IMR-90 (cell line): ENCODE results near the gene AATF. TPM values are rescaled to one million over a fixed set of nuclear protein-coding genes. Genes with fewer than 3 reads are reported as not detected.

Experiments used
- ATAC-seq: fragments of 200-7000 bp; cut with Tn5 transposase; 2 replicates; pipeline ENCODE4 v1.9.1; 2020; ENCODE audit warnings: low read depth, mild to moderate bottlenecking, moderate library complexity
- BruUV-seq: library from RNA; stranded (reverse); fragments of 400-500 nt; replicated peaks from 2 replicates; lab custom pipeline; 2021; lab: Mats Ljungman, UMichigan
- CTCF ChIA-PET: fragments of 300-600 bp; formaldehyde crosslinking; extraction: SDS; loops from one replicate; lab custom pipeline; 2021; ENCODE audit warnings: antibody characterized with exemption; lab: Yijun Ruan, JAX
- POLR2A ChIA-PET: fragments of 300-600 bp; sonication (Branson Sonifier 250); formaldehyde crosslinking; loops from one replicate; lab custom pipeline; 2022; ENCODE audit warnings: antibody characterized with exemption; ENCODE audit not compliant: unreplicated experiment; lab: Charles Lee
- DNase-seq: peaks from one replicate; pipeline ENCODE4 v3.0.0; 2013
- H2AFZ ChIP-seq: replicated peaks from 2 replicates; pipeline ENCODE3; 2013; ENCODE audit warnings: low read length, mild to moderate bottlenecking; ENCODE audit not compliant: poor library complexity
- H2AK5ac ChIP-seq: 2 replicates; pipeline ENCODE4 v1.6.1; 2013; ENCODE audit warnings: low read depth, low read length, inconsistent platforms
- H2AK9ac ChIP-seq: replicated peaks from 2 replicates; pipeline ENCODE3; 2013; ENCODE audit warnings: mild to moderate bottlenecking, low read depth, low read length, moderate library complexity; ENCODE audit not compliant: poor library complexity
- H2BK120ac ChIP-seq: 2 replicates; pipeline ENCODE4 v1.6.1; 2013; ENCODE audit warnings: low read depth, low read length, inconsistent platforms
- H2BK15ac ChIP-seq: 3 replicates; pipeline ENCODE4 v1.6.1; 2013; ENCODE audit warnings: low read depth, low read length, inconsistent platforms
- H2BK20ac ChIP-seq: 2 replicates; pipeline ENCODE4 v1.6.1; 2013; ENCODE audit warnings: low read depth, mild to moderate bottlenecking, inconsistent platforms, low read length, moderate library complexity
- H2BK5ac ChIP-seq: 2 replicates; pipeline ENCODE4 v1.6.1; 2013; ENCODE audit warnings: mild to moderate bottlenecking, low read depth, low read length, inconsistent platforms; ENCODE audit not compliant: poor library complexity, severe bottlenecking
- H3K14ac ChIP-seq: replicated peaks from 2 replicates; pipeline ENCODE4 v1.6.1; 2013; ENCODE audit warnings: low read depth, low read length, inconsistent platforms
- H3K18ac ChIP-seq: 2 replicates; pipeline ENCODE4 v1.6.1; 2013; ENCODE audit warnings: low read depth, low read length, control low read depth
- H3K23ac ChIP-seq: 2 replicates; pipeline ENCODE4 v1.6.1; 2013; ENCODE audit warnings: low read depth, low read length, inconsistent platforms
- H3K27ac ChIP-seq: 2 replicates; pipeline ENCODE4 v1.5.1; 2013; ENCODE audit warnings: mild to moderate bottlenecking, control low read depth, low read length; ENCODE audit not compliant: insufficient read depth
- H3K27me3 ChIP-seq: 2 replicates; pipeline ENCODE4 v1.6.1; 2013; ENCODE audit warnings: low read length; ENCODE audit not compliant: control insufficient read depth, insufficient read depth
- H3K36me3 ChIP-seq: 2 replicates; pipeline ENCODE4 v1.6.1; 2013; ENCODE audit warnings: low read length, mixed read lengths; ENCODE audit not compliant: control insufficient read depth, insufficient read depth
- H3K4ac ChIP-seq: 2 replicates; pipeline ENCODE4 v1.6.1; 2013; ENCODE audit warnings: low read depth, low read length, inconsistent platforms
- H3K4me1 ChIP-seq: 2 replicates; pipeline ENCODE4 v1.6.1; 2013; ENCODE audit warnings: low read length, mixed read lengths; ENCODE audit not compliant: control insufficient read depth, insufficient read depth
- H3K4me2 ChIP-seq: 2 replicates; pipeline ENCODE4 v1.6.1; 2013; ENCODE audit warnings: low read depth, mild to moderate bottlenecking, control low read depth, low read length, moderate library complexity
- H3K4me3 ChIP-seq: 2 replicates; pipeline ENCODE4 v1.5.1; 2013; ENCODE audit warnings: low read depth, mild to moderate bottlenecking, control low read depth, low read length, moderate library complexity; ENCODE audit not compliant: insufficient read depth
- H3K56ac ChIP-seq: 2 replicates; pipeline ENCODE4 v1.6.1; 2013; ENCODE audit warnings: low read length, inconsistent platforms; ENCODE audit not compliant: insufficient read depth; ENCODE audit errors: extremely low read depth
- H3K79me1 ChIP-seq, 2 experiments: 2 replicates each; pipeline ENCODE4 v1.6.1; 2013; ENCODE audit warnings: low read length in 2 of 2, inconsistent platforms in 1 of 2, low read depth in 1 of 2
- H3K9ac ChIP-seq: 2 replicates; pipeline ENCODE4 v1.6.1; 2013; ENCODE audit warnings: low read depth, low read length, control low read depth
- H3K9me1 ChIP-seq: 2 replicates; pipeline ENCODE4 v1.6.1; 2013; ENCODE audit warnings: low read length, inconsistent platforms; ENCODE audit not compliant: insufficient read depth
- H3K9me3 ChIP-seq: 2 replicates; pipeline ENCODE4 v1.6.1; 2013; ENCODE audit warnings: low read length; ENCODE audit not compliant: control insufficient read depth, insufficient read depth
- H4K20me1 ChIP-seq: 2 replicates; pipeline ENCODE4 v1.6.1; 2013; ENCODE audit warnings: low read length, inconsistent platforms; ENCODE audit not compliant: insufficient read depth
- H4K5ac ChIP-seq: 2 replicates; pipeline ENCODE4 v1.6.1; 2013; ENCODE audit warnings: mild to moderate bottlenecking, low read depth, low read length, control low read depth
- H4K8ac ChIP-seq, 2 experiments: 2 replicates each; pipeline ENCODE4 v1.6.1; 2013; ENCODE audit warnings: low read depth in 2 of 2, low read length in 2 of 2, control low read depth in 1 of 2, inconsistent platforms in 1 of 2
- H4K91ac ChIP-seq: 2 replicates; pipeline ENCODE4 v1.6.1; 2013; ENCODE audit warnings: low read depth, low read length, inconsistent platforms; ENCODE audit not compliant: insufficient read depth
- BHLHE40 ChIP-seq: fragments of 150-350 bp; IDR thresholded peaks from 2 replicates; pipeline ENCODE4 v1.6.1; 2016; ENCODE audit warnings: mild to moderate bottlenecking, low read depth, low read length
- CEBPB ChIP-seq: IDR thresholded peaks from 2 replicates; pipeline ENCODE4 v1.6.1; 2012; ENCODE audit warnings: low read depth, low read length, improper control_type of control experiment
- CTCF ChIP-seq: conservative IDR thresholded peaks from 2 replicates; pipeline ENCODE4 v1.5.1; 2012; ENCODE audit warnings: mild to moderate bottlenecking, low read depth, low read length, improper control_type of control experiment
- ELK1 ChIP-seq: fragments of 150-350 bp; IDR thresholded peaks from 2 replicates; pipeline ENCODE4 v1.6.1; 2016; ENCODE audit warnings: low read depth, mild to moderate bottlenecking, low read length, moderate library complexity, borderline replicate concordance
- MAFK ChIP-seq: IDR thresholded peaks from 2 replicates; pipeline ENCODE4 v1.6.1; 2012; ENCODE audit warnings: low read depth, low read length, improper control_type of control experiment
- MAZ ChIP-seq: IDR thresholded peaks from 2 replicates; pipeline ENCODE4 v1.6.1; 2012; ENCODE audit warnings: low read depth, mild to moderate bottlenecking, low read length, improper control_type of control experiment, moderate library complexity, borderline replicate concordance
- MXI1 ChIP-seq: IDR thresholded peaks from 2 replicates; pipeline ENCODE4 v1.6.1; 2012; ENCODE audit warnings: low read depth, mild to moderate bottlenecking, low read length, moderate library complexity, borderline replicate concordance
- NFE2L2 ChIP-seq: fragments of 150-350 bp; IDR thresholded peaks from 2 replicates; pipeline ENCODE4 v1.6.1; 2016; ENCODE audit warnings: low read depth, mild to moderate bottlenecking, low read length
- POLR2A ChIP-seq: IDR thresholded peaks from 2 replicates; pipeline ENCODE4 v1.6.1; 2012; ENCODE audit warnings: mild to moderate bottlenecking, low read depth, low read length
- RCOR1 ChIP-seq: IDR thresholded peaks from 2 replicates; pipeline ENCODE4 v1.6.1; 2012; ENCODE audit warnings: mild to moderate bottlenecking, low read length, improper control_type of control experiment; ENCODE audit not compliant: insufficient replicate concordance
- RFX5 ChIP-seq: IDR thresholded peaks from 2 replicates; pipeline ENCODE4 v1.8.0; 2012; ENCODE audit warnings: low read depth, mild to moderate bottlenecking, low read length, moderate library complexity
- SMC3 ChIP-seq: fragments of 150-350 bp; IDR thresholded peaks from 2 replicates; pipeline ENCODE4 v1.6.1; 2016; ENCODE audit warnings: low read depth, mild to moderate bottlenecking, antibody characterized with exemption, low read length, moderate library complexity
- USF2 ChIP-seq: fragments of 150-350 bp; IDR thresholded peaks from 2 replicates; pipeline ENCODE4 v1.6.1; 2017; ENCODE audit warnings: mild to moderate bottlenecking, antibody characterized with exemption, low read length, low read depth
- WGBS, 2 experiments: methylation state at CpG; one replicate each; pipeline versions ENCODE4 v1.1.5 to v1.1.7; 2013; ENCODE audit warnings: missing lambda C conversion rate in 2 of 2; ENCODE audit not compliant: insufficient read length in 1 of 2; ENCODE audit errors: extremely low coverage in 2 of 2; 5-methylcytosine and 5-hydroxymethylcytosine counted together
- dilution Hi-C: fragments of 300-500 bp; cut with HindIII; formaldehyde crosslinking; loops from one replicate; pipeline ENCODE4 v1.14.3; 2018; ENCODE audit warnings: low sequenced_read_pairs; ENCODE audit not compliant: unreplicated experiment
- in situ Hi-C: fragments of 300-500 bp; cut with MboI; formaldehyde crosslinking; loops from 3 replicates; pipeline ENCODE4 v1.14.3; 2019; ENCODE audit warnings: low sequenced_read_pairs, inconsistent platforms, mixed read lengths
- intact Hi-C: fragments of 100-400 bp; cut with micrococcal nuclease; formaldehyde crosslinking; loops from 2 replicates; pipeline ENCODE4 v1.10.0; 2022
- polyA plus RNA-seq, 3 experiments: library from polyadenylated mRNA; depleted of rRNA; stranded (reverse); fragments of >200 nt; gene quantifications; 2 replicates each; pipeline ENCODE4 v1.2.3, GENCODE V29; 2012; ENCODE audit warnings: low replicate concordance in 1 of 3
- total RNA-seq: library from RNA; depleted of rRNA; stranded (reverse); fragments of >200 nt; gene quantifications from 2 replicates; pipeline ENCODE4 v1.2.3, GENCODE V29; 2012

Gene AATF
- total and polyA plus RNA-seq, 2 of the 4 experiments (the other 2 are of a cell fraction) = 21.0 to 34.8 TPM

- intact Hi-C loops (no loop called here), dilution Hi-C loops (no loop called here), in situ Hi-C loops (no loop called here)
- Histone ChIP-seq H3K18ac (no peak overlapping the region), H3K4me1 (peaks cover 2% of the 10 kb centered on the region), H3K9me3 (no peaks in the 10 kb centered on the region), H2AK5ac (no peak overlapping the region), H3K4me2 (no peak overlapping the region), H2BK15ac (no peak overlapping the region), H3K23ac (no peak overlapping the region), H3K9ac (no peak overlapping the region), H3K9me1 (0 out of 2 replicates have a peak, but pooled peaks cover 3% of the 10 kb centered on the region), H2AFZ (no peak overlapping the region), H2BK5ac (no peak overlapping the region), H3K4ac (no peak overlapping the region), H4K91ac (no peak overlapping the region), H2AK9ac (no peak overlapping the region), H4K8ac (no peak overlapping the region), H2BK20ac (no peak overlapping the region), H4K20me1 (peaks cover 4% of the 10 kb centered on the region; the same call in 1 of the 2 replicates), H3K27ac (no peak overlapping the region), H4K5ac (no peak overlapping the region), H3K56ac (no peak overlapping the region), H2BK120ac (no peak overlapping the region), H3K36me3 (peaks cover 37% of the 10 kb centered on the region), H3K27me3 (no peaks in the 10 kb centered on the region), H3K4me3 (no peak overlapping the region), H3K14ac (no peak overlapping the region), H3K79me1 (peaks cover 4 to 15% of the 10 kb centered on the region in 2 experiments; a peak in 2 of 4 replicates)
- no peak for ATAC-seq
- no CpG with 5 or more reads among the region's 2 CpGs for WGBS, 2 experiments
- TF ChIP-seq BHLHE40 (no peak), SMC3 (no peak), POLR2A (no peak), MAFK (no peak), MAZ (no peak), NFE2L2 (no peak), CTCF (no peak), USF2 (no peak), RFX5 (no peak), RCOR1 (no peak), ELK1 (no peak), MXI1 (no peak), CEBPB (no peak)
- ChIA-PET CTCF (no interaction called here), POLR2A (no interaction called here)
- DNase-seq = no peak
- no TSS peak for BruUV-seq
These were observed 43.9 kb downstream of the AATF start for GRCh38 chr17:36992701-36993100.
